ENCODE results near the gene SSTR5.

SSTR5 gene

DNA sequence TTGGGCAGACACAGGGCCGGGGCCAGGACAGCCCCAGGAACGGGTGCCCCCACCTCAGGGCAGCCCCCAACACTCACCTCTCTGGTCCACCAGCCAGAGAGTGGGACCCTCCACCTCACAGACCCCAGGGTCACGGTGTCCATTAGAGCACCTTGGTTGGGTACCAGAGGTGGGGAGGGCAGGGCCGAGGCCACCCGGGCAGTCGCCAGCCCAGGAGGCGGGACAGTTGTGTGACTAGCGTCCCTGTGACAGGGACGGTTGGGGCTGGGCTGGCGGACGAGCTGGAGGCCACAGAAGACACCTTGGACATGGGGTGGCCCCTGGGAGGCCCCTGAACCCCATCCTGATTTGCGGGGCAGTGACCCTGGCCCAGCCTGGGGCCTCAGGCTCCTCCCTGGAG, 35.2 kb downstream of the SSTR5 start:
- DNase-seq, result no peak

DNA sequence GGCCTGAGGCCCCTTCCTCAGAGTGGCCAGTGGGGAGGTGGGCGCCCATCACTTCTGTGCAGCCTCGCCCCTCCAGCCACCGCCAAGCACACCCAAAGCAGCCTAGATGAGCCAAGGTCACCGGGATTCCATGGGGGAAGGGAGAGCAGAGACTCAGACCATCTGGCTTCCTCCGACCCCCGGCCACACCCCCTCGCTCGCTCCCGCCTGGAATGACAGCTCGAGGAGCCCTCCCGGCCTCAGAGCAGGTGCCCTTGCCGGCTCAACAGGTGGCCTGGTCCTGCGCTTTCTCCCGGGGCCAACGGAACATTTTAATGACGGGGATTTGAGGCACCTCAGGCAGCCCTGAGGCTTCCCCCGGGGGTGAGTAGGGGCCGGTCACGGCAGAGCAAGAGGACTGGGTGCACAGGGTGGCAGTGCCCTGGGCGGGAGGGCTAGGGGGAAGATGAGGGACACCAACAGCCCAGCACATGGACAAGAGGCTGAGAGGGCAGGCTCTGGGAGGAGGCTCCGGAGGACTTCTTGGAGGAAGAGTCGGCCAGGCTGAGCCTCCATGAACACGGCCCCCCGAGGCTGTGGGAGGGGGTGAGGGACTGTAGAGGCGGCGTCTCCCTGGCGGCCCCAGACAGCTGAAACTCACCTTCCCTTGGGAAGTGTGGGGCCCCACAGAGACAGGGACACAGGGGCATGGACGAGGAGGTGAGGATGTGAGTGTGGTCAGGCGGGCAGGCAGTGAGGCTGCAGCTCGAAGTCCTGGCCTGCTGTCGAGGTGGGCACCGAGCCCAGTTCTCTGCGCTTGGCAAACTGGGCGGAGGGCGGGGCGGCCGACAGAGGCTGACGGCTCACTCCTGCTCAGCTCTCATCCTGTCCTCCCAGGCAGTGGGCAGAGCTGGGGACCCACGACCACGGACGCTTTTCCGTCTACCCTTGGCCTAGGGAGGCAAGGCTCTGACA, 36.0 kb downstream of the SSTR5 start:
- no peak for DNase-seq

DNA sequence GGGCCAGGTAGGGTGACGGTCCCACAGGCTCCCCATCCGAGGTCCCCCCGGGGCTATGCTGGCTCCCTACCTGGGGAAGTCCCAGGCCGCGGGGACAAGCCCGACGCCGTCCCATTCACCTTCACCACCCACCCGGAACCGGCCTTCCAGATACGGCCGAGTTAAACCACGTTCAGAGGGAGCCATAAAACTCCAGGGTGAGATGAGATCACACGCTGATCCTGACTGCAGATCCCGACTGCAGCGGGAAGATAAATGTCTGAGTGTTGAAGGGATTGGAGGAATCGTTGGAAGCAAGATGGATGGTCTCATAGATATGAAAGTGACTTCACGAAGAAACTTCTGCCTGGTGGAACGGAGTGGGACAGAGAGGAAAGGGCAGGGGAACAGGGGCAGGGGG, 37.1 kb downstream of the SSTR5 start:
- no peak for DNase-seq

DNA sequence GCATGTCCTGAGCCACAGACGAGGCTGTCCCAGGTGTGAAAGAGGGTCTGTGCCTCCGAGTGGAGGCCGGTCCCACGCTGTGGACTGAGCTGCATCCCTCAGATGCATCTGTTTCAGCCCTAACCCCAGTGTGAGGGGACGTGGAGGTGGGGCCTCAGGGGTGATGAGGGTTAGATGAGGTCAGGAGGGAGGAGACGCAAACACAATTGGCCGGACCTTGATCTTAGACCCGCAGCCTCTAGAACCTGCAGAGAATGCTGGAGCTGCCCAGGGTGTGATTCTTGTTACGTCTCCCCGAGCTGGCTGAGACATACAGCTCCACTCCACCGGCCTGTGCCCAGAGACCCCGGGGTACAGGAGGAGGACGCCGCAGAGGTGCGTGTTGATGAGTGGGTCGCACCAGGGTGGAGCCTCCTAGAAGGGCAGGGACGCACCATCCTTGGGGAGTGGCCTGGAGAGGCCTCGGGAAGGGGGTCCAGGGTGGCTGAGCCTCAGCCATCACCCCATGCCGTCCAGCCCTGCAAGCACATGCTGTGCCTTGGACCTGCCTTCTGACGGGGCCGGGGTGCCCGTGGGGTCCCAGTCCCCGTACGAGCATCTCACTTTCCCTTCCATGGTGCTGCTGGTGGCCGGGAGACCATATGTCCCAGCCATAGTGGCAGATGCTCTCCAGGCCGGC, 40.1 kb downstream of the SSTR5 start:
- DNase-seq, result no peak

DNA sequence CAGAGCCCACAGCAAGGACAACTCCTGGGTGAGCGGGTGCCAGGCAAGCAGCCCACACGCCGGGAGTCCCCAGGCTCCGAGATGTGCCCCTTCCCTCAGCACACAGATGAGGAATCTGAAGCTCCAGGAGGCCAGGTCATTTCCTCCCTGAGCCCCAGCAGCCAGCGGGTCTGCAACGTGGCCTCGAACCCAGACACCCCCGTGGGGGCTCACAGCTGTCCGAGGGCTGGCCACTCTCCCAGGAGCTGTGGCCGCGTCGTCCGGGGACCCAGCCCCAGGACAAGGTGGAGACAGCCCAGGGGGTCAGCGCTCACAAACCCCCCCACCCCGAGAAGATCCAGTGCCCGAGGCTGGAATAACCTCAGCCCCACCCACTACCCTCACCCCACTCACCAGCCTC, 40.9 kb downstream of the SSTR5 start:
- DNase-seq, result no peak

DNA sequence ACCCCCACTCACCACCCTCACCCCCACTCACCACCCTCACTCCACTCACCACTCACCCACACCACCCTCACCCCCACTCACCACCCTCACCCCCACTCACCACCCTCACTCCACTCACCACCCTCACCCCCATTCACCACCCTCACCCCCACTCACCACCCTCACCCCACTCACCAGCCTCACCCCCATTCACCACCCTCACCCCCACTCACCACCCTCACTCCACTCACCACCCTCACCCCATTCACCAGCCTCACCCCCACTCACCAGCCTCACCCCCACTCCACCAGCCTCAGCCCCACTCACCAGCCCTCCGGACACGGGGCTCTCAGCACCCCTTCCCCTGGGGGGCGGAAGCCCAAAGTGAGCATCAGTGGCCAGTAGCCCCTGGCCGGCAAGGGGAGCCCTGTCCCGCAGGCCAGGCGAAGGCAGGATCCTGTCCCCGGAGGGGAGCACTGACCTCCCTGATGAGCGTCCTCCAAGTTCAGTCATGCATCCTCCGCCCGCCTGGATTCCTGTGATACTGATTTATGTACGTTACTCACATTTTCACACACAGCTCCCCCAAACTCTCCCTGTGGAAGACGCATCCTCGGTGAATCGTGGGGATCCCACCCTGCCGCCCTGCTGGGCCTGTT, 41.5 kb downstream of the SSTR5 start:
- DNase-seq, result no peak

DNA sequence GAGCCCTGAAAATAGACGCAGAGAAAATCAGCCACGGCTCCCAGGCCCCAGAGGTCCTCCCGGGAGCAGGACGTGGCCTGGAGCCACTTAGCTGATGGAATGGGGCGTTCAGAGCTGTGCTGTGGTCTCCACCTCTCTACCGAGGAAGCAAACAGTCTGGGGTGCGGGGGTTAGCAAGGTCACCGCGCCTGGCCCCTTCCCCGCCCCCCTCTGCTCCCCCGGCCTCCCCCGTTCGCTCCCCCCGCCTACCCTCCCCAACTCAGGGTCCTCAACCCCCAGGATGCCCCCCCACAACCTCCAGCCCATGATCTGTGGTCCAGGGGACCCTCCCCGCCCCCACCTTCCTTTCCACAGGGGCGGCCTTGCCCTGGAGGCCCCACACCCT, 44.1 kb downstream of the SSTR5 start:
- no peak for DNase-seq

DNA sequence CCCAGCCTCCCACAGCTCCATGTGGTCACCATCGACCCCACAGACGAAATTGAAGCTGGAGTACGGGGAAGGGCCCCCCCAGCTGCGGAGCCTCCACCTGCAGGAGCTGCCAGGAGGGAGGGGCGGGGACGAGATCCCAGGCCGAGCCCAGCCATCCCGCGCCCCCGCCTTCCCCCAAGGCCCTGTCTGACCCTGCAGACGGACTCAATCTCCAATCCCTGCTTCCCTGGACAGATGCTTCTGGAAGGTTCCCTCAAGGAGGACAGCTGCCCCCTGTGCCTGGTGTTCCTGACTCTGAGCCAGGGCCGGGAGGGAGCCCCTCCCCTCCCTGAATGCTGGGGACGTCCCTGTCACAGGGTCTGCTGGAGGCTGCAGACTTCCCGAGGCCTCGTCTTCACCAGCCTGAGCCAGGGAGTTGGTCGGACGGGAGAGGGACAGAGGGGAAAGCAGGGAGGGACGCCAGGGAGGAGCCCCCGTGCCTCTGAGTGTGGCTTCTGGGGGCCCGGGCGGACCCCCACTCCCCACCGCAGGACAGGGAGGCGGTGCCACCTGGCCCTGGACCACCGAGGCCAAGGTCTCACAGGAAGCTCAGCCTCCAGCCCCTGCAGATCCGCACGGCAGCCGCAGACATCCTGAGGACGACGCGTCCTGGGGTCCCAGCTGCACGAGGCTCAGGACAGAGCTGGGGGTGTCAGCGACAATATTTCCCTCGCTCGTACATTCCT, 44.8 kb downstream of the SSTR5 start:
- DNase-seq, result no peak

DNA sequence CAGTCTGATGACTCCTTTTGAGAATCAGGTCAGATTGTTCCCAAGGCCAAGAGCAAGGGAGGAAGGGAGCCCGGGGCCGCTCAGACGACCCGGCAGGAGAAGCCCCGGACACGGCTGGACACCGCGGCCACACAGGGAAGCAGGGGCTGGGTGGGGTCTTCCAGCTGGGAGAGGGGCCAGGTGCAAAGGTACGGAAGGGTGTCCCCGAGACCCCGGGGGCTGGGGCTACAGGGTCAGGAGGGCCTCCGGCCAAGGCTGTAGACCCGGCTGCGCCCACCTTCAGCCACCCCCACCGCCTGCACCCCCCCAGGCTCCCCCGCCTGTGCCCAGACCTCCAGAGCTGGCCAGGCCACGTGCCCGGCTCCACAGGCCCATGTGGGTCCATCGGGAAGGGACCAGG, 45.4 kb downstream of the SSTR5 start:
- DNase-seq, result no peak

DNA sequence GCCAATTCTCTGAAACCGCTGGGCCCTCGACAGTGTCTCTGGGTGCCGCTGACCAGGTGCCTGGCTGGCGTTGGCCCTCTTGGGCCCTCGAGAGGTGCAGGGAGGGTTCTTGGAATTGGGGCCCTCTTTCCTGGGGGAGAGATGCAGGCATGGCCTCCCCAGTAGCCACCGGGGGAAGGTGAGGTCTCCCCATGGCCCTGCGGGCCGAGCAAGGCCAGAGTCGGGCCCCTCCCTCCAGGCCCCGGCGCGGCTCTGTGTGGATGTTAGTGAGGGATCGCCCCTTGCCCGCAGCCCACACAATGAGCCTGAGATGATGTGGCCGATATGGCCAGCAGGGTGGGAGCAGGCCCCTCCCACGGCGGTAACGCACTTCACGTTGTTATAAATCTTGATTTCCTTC, 46.6 kb downstream of the SSTR5 start:
- no peak for DNase-seq

DNA sequence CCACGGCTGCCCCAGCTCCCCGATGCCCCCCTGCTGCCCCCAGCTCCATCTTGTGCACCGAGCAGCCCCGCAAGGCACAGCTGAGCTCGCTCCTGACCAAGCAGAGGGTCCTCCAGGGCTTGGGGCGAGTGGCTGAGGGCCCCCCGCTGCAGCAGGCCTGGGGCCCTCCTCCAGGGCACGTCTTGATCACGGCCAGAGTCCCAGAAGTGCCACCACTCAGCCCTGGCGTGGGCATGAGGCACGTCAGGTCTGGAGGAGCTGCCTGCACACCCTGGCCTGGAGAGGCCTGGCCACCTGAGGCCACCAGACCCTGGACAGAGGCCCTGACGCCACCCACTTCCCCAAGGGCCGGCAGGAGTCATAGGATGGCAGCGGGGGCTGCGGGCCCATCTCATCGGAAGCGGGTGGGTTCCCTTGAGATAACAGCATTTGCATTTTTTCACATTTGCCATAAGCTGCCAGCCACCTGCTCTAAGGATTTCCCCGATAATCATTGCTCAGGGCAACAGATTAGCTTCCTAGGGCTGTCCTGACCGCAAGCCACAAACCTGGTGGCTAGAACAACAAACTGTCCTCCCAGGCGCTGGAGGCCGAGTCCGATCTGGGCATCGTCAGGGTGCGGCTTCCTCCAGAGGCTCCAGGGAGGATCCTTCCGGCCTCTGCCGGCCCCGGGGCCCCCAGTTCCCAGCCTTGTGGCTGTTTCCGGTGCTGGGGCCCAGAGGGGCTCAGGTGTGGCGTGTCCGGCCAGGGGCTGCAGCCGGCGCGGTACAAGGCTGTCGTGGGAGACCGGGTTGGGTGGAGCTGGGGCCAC, 47.4 kb downstream of the SSTR5 start:
- no peak for DNase-seq

DNA sequence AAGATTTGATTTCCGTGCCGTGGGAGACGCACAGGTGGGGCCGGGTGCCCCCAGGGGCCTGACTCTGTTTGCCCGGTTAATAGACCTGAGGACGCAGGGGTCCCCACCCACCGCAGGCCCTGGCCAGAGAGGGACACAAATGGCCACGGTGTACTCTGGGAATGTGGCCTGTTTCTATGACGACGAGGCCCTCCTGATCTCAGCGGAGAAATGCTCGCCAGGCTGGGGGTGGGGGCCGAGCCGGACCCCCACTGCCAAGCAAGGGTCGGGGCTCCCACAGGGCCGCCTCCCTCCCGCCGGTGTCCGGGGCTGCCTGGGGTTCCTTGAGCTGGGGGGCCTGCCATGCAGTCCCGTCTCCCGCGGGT, 48.0 kb downstream of the SSTR5 start:
- DNase-seq, result no peak

DNA sequence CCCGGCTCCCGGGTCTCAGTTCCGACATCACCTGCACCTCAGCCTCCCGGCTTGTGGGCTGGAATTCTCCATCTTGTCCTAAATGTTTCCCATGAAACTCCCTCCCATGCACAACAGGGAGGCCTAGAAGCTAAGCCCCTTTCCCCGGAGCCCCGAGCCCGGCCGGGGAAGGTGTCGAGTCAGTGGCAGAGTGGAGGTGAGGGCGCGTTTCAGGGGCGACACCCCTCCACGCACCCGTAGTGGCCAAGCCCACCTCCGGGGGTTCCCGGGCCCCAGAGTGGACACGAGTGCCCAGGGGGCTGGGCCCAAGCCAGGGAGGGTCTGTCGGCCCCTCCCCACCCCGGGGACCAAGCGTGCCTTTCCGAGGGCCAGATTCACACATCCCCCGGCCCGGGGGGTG, 48.5 kb downstream of the SSTR5 start:
- DNase-seq, result no peak

DNA sequence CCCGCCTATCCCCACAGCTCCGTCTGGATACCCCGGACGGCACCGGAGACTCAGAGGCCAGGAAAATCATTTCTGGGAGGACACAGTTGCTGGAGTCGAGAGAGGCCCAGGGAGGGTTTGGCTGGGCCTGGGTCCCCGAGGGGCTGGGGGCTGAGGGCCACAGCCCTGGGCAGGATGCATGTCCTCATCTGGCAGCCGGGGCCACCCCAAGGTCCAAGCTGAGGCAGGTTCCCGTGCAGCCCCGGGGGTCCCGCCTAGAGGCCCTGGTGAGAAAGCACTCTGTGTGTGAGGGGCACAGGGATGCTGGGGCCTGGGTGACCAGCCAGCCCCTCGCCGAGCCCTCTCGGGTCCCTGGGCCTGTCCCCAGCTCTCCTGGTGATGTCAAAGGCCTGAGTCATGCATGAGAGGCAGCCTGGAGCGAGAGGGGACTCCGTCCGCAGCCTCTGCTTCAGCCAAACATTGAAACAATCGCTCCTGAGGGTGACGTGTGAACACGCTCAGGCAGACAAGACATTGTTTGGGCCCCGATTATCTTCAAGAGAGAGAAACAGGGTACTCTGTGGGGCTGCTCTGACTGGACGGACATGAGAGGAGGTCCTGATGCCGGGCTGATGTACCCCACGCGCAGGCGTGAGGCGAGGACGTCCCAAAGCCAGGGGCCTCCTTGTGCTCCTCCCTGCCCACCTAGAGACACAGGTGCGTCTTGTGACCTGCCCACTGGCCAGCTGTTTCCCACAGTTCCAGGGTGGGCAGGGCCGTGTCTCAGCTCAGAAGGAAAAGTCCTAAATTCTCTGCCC, 49.3 kb downstream of the SSTR5 start:
- DNase-seq, result no peak

DNA sequence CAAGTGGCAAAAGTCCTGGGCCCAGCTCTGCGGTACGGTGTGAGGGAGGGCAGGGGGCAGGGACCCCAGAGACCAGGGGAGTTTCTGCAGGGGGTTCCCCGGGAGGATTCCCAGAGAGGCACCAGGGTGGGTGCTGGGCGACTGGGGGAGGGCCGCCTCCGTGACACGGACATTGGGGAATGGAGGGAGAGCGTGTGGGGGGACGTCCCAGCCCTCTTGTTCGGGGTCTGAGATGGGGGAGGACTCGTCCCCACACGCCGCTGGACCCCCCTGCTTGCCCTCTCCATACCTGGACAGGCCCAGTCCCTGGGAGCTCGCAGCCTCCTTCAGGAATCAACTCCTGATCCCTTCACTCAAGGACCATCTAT, 49.8 kb downstream of the SSTR5 start:
- DNase-seq, result no peak

DNA sequence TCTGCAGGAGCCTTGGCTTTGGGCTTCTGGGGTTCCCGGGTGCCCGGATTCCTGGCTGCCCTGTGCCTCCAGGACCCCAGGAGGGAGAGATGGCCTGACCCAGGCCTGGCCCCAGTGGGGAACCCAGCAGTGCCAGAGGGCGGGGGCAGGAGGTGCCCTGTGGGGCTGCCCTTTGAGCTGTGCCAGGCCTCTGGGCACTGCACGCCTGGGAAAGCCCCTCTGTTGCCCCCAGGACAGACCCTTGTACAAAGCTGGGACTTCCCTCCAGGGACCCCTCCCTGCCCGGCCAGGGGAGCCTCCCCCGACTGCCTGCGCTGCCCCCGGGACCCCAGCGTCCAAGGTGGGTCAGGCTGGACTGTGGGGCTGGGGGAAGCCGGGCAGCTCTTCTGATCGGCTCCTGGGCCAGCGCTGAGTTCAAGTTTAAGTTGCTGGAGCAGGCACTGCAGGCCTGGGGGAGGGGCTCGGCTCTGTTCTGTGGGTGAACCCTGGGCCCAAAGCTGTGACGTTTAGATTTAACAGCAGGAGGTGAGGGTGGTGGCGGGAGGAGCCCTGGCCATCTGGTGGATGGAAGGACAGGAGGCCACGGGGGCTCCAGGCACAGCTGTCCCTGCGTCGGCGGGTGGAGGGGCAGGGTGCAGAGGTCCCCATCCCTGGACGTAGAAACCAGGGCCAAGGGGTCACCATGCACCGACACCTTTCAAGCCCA, 51.1 kb downstream of the SSTR5 start:
- DNase-seq, result no peak

DNA sequence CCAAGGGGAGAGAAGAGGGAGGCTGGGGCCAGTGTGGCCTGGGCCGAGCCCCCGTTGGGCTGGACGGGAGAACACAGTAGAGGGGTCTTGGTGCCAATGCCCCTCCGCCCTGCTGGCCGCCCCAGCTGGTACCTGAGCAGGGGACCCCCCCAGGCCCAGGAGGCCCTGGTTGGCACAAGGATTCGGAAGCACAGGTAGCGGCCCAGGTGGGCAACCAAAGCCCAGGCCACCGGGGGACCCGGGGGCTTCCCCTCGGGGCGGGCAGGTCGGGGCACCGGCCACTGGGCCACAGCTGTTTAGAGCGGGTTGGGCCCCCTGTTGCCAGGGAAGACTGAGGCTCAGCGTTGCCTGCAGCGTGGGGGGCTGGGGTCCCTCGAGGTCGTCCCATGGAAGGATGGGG, 51.7 kb downstream of the SSTR5 start:
- no peak for DNase-seq

DNA sequence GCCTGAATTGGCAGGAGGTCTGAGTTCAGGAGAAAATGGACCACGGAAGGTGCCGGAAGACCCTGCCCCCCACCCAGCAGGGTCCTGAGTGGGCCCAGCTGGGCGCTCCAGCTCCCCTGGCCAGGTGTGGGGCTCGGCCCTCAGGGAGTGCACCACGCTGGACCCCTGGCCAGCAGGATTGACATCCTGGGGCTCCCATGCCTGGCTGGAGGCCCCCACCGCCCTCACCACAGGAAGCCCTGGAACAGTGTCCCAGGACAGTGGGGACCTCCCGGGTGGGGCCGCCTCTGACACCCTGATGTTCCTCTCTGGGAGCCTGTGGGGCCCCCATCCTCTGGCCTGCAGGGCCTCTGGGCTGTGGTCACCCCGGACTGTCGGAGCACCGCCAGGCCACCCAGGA, 52.2 kb downstream of the SSTR5 start:
- no peak for DNase-seq

DNA sequence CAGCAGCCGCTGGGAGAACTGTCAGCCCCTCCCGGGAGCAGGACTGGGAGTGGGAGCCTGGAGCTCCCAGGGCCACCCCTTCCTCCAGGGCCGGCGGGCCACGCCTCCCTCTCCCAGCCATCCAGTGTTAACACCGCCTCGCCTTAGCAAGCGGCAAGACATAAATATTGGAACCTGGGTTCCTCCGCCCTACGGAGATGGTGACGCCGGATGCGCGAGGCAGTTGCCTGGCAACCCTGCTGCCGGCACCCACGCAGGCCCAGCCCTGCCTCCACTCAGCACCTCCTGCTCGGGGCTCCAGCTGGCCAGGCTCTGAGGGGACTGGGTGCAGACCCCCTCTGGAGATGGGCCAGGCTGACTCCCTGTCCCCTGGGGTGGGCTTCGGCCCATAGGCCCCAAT, 52.9 kb downstream of the SSTR5 start:
- no peak for DNase-seq

DNA sequence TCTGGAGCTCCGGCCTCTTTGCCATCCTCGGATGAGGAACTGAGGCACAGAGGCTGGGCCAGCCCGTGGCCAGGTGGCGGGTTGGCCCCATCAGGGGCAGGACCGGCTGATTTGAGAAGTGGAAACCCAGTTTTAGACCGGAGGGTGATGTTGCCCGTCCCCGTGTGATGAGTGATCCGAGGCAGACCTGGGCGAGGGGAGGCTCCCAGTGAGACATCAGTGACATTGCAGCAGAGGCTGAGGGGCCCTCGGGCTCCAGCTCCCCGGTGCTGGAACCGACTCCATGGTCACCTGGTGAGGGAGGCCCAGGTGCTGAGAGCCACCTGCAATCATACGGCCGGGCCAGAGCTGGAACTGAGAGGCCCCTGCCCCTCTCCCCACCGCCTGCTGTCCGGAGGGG, 53.5 kb downstream of the SSTR5 start:
- no peak for DNase-seq

DNA sequence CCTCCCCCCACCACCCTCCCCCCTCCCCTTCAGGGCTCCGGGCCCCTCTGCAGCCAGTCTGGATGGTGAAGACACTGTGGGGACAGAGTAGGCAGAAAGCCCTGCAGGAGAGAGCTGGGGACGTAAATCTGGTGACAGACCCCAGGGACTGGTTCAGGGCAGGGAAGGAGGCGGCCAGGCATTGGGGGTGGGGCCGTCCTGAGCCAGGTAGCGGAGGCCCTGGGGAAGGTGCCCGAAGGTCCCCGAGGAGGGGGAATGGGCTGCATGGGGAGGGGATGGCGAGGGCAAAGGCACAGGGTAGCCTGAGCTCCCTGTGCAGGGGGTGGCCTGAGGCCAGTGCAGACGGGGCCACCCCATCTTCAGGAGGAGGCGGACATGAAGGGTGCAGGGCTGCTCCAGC, 54.0 kb downstream of the SSTR5 start:
- no peak for DNase-seq

All from suppressor macrophage (primary cell).